ENCODE results near the gene TMEM198.

TMEM198 gene

GRCh38 chr2:219592736-219593135 is 48.9 kb downstream of the TMEM198 start:
- Mint-ChIP-seq H3K4me3 (no peak overlapping the region), H3K9me3 (no peaks in the 10 kb centered on the region), H3K27ac (no peak overlapping the region), H3K27me3 (peaks cover 8% of the 10 kb centered on the region), H3K4me1 (peaks cover 8% of the 10 kb centered on the region)
- ATAC-seq, result no peak
- no peak for DNase-seq

GRCh38 chr2:219593154-219593553 is 49.3 kb downstream of the TMEM198 start:
- H3K27me3 Mint-ChIP-seq, result peaks cover 8% of the 10 kb centered on the region
- no peak overlapping the region for H3K27ac Mint-ChIP-seq
- H3K4me1 Mint-ChIP-seq, result peaks cover 11% of the 10 kb centered on the region
- H3K4me3 Mint-ChIP-seq, result no peak overlapping the region
- no peak for ATAC-seq
- H3K9me3 Mint-ChIP-seq, result no peaks in the 10 kb centered on the region
- no peak for DNase-seq

- DNase-seq (no peak), ATAC-seq (no peak)
- Mint-ChIP-seq H3K4me3 (peak overlapping the region in 1 of 2 donors; percentile 10), H3K27me3 (peaks cover 8% of the 10 kb centered on the region), H3K4me1 (peaks cover 22% of the 10 kb centered on the region), H3K9me3 (no peaks in the 10 kb centered on the region), H3K27ac (no peak overlapping the region)
Observed at GRCh38 chr2:219595256-219595655, 51.4 kb downstream of the TMEM198 start.

DNA sequence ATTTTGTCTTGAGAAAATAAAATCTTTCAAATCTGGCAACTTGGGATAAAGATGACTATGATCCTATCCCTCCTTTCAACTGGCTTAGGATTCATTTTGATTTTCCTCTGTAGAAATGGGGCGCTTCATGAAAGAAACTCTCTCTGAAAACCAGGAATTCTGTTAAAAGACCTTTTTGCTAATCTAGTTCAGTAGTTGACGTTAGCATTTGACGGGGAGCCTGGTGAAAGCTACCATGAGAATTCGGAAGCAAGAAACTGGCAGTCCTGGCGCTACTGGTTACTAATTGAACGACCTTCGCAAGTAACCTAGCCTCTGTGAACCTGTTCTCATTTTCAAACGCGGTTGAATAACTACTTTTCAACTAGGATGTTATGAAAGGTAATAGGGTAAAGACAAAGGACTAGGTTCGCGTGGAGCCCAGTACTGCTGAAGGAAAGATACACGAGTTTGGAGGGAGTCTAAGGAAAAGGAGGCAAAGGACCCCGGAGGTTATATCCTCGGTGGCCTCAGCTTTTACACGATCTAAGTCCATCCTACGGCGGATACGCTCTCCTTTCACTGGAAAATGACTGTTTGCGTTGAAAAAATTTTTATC is 53.2 kb downstream of the TMEM198 start:
- peak overlapping the region; percentile 88 to 95 for H3K4me3 Mint-ChIP-seq
- no peaks in the 10 kb centered on the region for H3K9me3 Mint-ChIP-seq
- H3K27ac Mint-ChIP-seq, result peak overlapping the region; percentile 91 to 97
- H3K4me1 Mint-ChIP-seq, result peaks cover 22% of the 10 kb centered on the region
- peaks cover 8% of the 10 kb centered on the region for H3K27me3 Mint-ChIP-seq
- ATAC-seq (peak; percentile 11), DNase-seq (no peak)

GRCh38 chr2:219597552-219598307 is 53.9 kb downstream of the TMEM198 start, which contains the start of gene STK11IP:
STK11IP (plus strand) TSS chr2:219597857; CDS start chr2:219598120, 263 bp downstream.
- Mint-ChIP-seq H3K4me1 (peaks cover 22% of the 10 kb centered on the region), H3K9me3 (no peaks in the 10 kb centered on the region), H3K27me3 (peaks cover 8% of the 10 kb centered on the region), H3K4me3 (peak within 1 kb of the TSS; percentile 88 to 95), H3K27ac (peak within 1 kb of the TSS; percentile 91 to 97)
- ATAC-seq (peak; percentile 96), DNase-seq (peak; percentile 82 to 90)

DNA sequence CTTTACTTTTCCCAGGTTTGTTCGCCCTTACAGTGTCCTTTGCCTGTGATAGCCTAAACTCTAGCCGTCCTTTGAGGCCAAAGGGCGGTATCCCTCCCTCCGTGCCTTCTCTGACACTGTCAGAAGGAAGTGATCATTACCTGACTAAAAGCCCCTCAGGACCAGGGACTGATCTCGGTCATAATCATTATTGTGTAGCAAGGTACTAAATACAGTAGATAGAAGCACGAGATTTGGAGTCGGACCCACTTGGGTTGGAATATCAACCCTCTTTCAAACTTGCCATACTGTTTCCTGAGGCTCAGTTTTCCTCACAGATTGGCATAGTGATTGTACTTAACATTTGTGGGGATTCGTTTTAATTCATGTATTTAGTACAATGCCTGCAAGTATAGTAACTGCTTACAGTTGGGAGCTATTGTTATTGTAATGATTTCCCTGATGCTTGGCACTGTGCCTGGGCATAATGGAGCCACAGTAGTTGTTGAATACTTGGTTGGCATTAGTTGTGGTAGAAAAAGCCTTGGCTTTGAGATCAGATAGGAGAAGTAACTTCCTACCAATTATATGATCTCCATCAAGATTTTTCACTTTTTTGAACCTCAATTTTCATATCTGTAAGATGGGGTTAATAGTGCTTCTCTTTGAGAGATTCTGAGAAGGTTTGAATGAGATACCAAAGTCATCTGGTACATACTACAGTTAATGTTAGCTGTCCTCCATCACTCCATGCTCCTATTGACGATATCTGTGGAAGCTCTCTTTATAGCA is 54.7 kb downstream of the TMEM198 start:
- peak overlapping the region; percentile 88 to 95 for H3K4me3 Mint-ChIP-seq
- peaks cover 22% of the 10 kb centered on the region for H3K4me1 Mint-ChIP-seq
- H3K27ac Mint-ChIP-seq, result peak overlapping the region in 1 of 2 donors; percentile 91
- H3K27me3 Mint-ChIP-seq, result peaks cover 8% of the 10 kb centered on the region
- no peaks in the 10 kb centered on the region for H3K9me3 Mint-ChIP-seq
- DNase-seq, result no peak
- ATAC-seq, result no peak
